GM10847 (cell line): ENCODE results near the gene LIPT2.
A peak's percentile ranks its signal among the peaks of the same experiment; 100 is the strongest.

Source experiments
- POLR2A ChIP-seq: IDR thresholded peaks from 2 replicates; pipeline ENCODE4 v1.6.1; 2011; ENCODE audit not compliant: insufficient read length; ENCODE audit errors: extremely low read depth

The LIPT2 gene

DNA sequence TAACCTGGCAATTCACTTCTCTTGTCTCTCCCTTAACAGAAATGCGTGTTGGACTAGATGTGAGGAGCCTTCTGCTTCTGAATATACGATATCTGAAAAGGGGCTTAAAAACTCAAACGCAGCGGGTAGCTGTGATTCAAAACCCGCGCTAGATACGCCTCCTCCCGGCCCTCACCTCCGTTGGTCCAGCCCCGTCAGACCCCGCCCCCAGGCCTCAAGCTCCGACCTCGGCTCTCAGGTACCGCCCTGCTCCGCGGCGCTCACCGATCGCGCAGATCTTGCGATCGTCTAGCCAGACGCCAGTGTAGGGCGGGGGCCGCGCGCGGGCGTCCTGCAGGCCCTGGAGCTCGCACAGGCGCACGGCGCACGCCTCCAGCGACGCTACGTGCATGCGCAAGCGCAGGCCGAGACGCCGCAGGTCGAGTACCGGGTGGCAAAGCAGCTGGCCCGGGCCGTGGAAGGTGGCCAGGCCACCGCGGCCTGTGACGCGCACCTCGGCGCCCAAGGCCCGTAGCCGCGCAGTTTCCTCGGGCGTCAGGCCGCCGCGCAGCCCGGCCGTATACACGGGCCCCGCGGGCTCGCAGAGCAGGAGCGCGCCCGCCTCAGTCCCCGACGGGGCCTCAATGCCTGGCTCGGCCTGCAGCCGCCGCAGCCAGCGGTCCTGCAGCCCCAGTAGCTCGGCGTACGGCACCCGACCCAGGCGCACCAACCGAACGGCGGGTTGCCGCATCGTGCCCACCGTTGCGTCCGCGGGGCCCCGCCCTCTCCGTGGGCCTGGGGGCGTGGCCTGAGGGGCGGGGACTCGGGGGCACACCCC lies at the start of gene LIPT2:
Gene LIPT2 (minus strand): TSS at position 751 of the 817 bp plus-strand sequence. CDS start 21 bp downstream, at position 730.
- TF ChIP-seq POLR2A: peak; percentile 78

GRCh38 chr11:74541466-74541865 lies 47.9 kb upstream of the LIPT2 start:
- TF ChIP-seq POLR2A: no peak

DNA sequence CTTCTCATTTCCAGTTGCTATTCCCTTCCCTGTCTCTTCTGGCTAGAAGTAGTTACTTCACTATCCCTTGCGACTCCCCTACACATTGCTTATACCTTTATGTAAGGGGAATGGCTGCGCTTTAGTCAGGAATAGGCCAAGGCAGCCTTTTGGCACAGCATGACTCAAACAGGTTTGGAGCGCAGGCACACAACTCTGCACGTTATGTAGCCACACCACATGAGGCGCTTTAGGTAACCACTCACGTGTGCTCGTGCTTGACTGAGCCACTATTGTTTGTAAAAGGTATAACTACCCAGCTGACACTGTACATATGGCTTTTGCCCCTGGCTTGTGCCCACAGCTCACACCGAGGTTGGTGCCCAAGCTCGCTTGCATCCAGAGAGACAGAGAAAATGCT lies 46.7 kb upstream of the LIPT2 start:
- no peak for TF ChIP-seq POLR2A

- TF ChIP-seq POLR2A: no peak
Measured at GRCh38 chr11:74538680-74539079, 45.2 kb upstream of the LIPT2 start.

DNA sequence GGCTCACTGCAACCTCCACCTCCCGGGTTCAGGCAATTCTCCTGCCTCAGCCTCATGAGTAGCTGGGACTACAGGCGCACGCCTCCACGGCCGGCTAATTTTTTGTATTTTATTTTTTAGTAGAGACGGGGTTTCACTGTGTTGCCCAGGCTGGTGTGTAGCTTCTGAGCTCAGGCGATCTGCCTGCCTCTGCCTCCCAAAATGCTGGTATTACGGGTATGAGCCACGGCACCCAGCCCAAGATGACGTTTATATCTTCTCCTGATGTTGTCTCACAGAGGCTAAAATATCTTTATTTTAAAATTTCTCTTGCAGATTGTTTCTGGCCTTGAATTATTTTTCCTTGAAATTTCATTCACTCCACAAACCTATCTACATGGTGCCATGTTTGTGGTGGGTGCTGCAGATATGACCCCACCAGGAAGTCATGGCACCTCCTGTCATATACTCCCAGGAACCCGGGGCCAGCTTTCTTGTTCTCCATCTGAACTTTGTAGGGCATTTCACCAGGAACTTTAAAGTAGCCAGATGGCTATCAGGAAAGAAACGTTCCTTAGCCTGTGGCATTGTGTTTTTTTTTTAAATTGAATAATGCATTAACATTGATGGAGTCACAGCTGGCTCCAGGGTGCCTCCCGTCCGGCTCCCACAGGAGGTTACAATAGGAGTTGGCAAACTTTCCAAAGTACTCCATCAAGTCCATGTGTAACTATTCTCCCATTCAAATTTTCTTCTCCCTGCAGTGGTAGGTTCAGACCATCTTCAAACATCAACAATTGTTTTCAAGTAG lies 42.0 kb upstream of the LIPT2 start:
- no peak for TF ChIP-seq POLR2A

DNA sequence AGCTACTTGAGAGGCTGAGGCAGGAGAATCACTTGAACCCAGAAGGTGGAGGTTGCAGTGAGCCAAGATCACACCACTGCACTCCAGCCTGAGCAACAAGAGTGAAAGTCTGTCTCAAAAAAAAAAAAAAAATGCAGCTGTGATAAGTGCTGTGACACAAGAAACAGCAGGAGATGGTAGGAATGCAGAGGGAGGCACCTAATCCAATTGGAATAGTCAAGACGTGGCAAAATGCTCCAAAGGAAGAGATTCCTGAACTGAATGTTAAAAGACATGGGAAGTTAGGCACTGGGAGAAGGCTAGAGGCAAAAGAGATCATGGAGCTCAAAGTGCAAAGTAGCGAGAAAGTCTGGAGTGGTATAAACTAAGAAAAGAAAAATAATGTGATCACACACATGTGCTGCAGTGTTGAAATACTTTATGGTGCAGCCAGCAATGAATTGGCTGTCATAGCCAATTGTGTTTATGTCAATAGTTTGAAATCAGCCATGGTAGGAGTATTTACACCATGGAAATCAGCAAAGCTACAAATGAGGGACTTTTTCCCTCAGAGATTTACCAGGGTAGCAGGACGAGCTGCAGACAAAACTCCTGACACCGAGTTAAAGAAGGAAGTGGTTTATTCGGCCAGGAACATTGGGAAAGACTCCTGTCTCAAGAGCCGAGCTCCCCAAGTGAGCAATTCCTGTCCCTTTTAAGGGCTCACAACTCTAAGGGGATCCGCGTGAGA lies 40.9 kb upstream of the LIPT2 start:
- TF ChIP-seq POLR2A: no peak

DNA sequence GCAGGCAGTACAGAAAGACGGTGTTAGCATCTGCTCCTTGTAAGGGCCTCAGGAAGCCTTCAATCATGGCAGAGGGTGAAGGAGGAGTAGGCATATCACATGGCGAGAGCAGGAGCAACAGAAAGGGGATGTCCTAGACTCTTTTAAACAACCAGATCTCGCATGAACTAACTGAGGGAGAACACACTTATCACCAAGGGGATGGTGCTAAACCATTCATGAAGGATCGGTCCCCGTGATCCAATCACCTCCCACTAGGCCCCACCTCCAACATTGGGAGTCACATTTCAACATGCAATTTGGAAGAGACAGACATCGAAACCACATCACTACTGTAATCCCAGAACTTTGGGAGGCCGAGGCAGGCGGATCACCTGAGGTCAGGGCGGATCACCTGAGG lies 39.9 kb upstream of the LIPT2 start:
- TF ChIP-seq POLR2A: no peak

GRCh38 chr11:74532501-74533246 lies 39.1 kb upstream of the LIPT2 start:
- no peak for TF ChIP-seq POLR2A

DNA sequence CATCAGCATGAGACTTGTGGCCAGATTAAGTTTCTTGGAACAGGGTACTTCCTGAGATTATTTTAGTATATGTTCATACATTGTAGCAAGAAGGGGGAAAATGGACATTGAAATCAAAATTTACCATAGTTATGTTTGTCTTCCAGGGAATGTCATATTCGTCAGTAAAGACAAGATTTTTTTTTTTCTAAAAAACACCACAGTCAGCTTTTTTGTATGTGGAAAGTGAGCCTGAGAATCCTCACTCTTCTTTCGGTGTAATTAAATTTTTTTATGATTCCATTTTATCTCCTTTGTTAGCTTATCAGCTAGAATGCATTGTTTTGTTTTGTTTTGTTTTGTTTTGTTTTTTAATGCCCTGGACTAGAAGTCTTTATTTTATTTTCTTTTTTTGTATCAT lies 31.5 kb upstream of the LIPT2 start:
- no peak for TF ChIP-seq POLR2A

GRCh38 chr11:74524501-74524900 lies 31.0 kb upstream of the LIPT2 start:
- no peak for TF ChIP-seq POLR2A

DNA sequence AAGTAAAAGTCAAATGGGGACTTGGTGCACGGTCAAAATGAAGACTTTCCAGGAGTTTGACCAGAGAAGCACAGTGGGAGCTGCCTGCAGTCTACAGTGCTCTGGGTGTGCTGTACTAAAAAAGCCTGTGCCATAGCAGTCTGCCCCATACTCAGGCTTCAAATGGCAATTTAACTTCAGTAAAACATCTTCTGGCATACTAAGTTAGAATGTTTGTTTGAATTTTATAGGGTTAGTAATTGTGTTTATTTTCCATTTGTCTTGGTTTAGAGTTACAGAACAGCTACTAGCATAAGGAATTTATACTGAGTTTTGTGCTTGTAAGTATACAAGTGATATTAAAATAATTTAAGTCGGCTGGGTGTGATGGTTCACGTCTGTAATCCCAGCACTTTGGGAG lies 29.3 kb upstream of the LIPT2 start:
- TF ChIP-seq POLR2A: no peak

GRCh38 chr11:74521666-74522252 lies 28.2 kb upstream of the LIPT2 start:
- no peak for TF ChIP-seq POLR2A

DNA sequence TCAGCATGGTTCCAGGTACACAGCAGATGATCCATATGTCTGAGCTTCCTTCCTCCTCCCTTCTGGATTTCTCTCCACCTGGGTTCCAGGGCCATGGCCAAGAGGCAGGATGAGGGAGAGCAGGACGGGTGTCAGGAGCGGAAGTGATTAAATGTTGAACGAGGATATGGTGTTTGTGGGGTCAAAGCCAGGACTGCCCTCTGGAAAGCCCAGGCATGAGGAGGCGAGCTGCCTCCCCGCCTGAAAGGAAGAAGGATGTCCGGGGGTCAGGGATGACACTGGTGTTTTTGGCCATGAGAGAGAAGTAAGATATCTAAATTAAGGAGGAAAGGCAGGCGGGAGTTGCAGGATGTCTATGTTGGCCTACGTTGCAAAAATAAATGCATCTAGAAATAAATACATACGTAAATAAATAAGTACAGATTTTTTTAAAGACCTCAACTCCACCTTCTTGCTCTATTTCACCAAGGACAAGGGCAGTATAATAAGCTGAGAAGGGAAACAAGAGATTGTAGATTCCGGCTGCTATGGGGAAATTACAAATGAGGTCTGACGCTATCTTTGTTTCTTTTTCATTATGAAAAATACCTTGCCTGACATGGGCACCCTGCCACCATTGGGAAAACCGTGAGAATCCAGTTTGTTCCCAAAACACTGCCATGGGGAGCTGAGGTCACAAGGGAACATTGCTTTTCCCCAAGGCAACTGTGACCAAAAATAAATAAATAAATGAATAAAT lies 27.6 kb upstream of the LIPT2 start:
- no peak for TF ChIP-seq POLR2A

DNA sequence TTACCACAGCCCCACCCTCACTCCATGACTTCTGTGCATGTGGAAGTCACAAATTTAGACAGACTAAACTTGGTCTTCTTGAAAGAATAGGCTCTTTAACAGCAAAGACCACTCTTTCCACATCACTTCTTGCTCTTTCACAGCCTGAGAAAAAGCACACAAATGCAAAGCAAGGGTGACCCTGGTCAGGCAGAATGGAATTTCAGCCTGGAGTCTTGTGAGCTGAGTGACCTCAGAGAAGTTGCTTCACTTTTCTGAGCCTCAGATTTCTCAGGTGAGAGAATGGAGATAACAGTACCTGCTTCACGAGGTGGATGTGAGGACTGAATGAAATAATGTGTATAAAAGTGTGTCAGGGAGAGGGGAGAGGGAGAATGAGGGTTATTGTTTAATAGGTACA lies 26.8 kb upstream of the LIPT2 start:
- TF ChIP-seq POLR2A: no peak
